ENCODE results near the gene GPR152.
"Not testable (repeated sequence)": the region's sequence is repeated elsewhere in the genome, so short reads cannot be mapped to it uniquely, and the experiment has no call there.

The GPR152 gene

GRCh38 chr11:67406969-67407687, 45.4 kb downstream of the GPR152 start:
- DNase-seq, result no peak

GRCh38 chr11:67406420-67406968, 46.0 kb downstream of the GPR152 start:
- DNase-seq, result no peak

GRCh38 chr11:67405688-67406339, 46.7 kb downstream of the GPR152 start:
- no peak for DNase-seq

GRCh38 chr11:67405196-67405567, 47.3 kb downstream of the GPR152 start:
- DNase-seq, result no peak

GRCh38 chr11:67404515-67405195, 47.9 kb downstream of the GPR152 start:
- no peak for DNase-seq

GRCh38 chr11:67403085-67403484, 49.4 kb downstream of the GPR152 start:
- DNase-seq, result not testable (repeated sequence)

GRCh38 chr11:67402192-67402839, 50.2 kb downstream of the GPR152 start:
- not testable (repeated sequence) for DNase-seq

- DNase-seq, result peak; percentile 67
These were observed 50.9 kb downstream of the GPR152 start, which contains the start of gene PPP1CA for GRCh38 chr11:67401495-67402191. TSS of gene PPP1CA (minus strand) at chr11:67401858. CDS start at chr11:67401782, 76 bp downstream.

Measured in DMS153 (cell line).